HFFc6 (cell line): ENCODE measurements around the gene MAN1C1. TPM values are rescaled to one million over a fixed set of nuclear protein-coding genes. Genes with fewer than 3 reads are reported as not detected.

Experiments
- DNase-seq: peaks from one replicate; pipeline ENCODE4 v3.0.0-alpha.2; 2018
- H3K27ac Mint-ChIP-seq: 2 replicates; pipeline ENCODE4 v1.8.0; 2020; ENCODE audit warnings: mild to moderate bottlenecking, mixed read lengths
- H3K27me3 Mint-ChIP-seq: 2 replicates; pipeline ENCODE4 v1.8.0; 2021; ENCODE audit warnings: mild to moderate bottlenecking, moderate library complexity, mixed read lengths; ENCODE audit not compliant: insufficient read depth
- H3K36me3 Mint-ChIP-seq: 2 replicates; pipeline ENCODE4 v1.8.0; 2021; ENCODE audit warnings: low read depth, mixed read lengths
- H3K4me1 Mint-ChIP-seq: 2 replicates; pipeline ENCODE4 v1.8.0; 2020; ENCODE audit warnings: low read depth, mixed read lengths
- H3K4me3 Mint-ChIP-seq: 2 replicates; pipeline ENCODE4 v1.8.0; 2020; ENCODE audit warnings: mild to moderate bottlenecking, moderate library complexity, mixed read lengths
- H3K9me3 Mint-ChIP-seq: 2 replicates; pipeline ENCODE4 v1.8.0; 2020; ENCODE audit warnings: mild to moderate bottlenecking, mixed read lengths
- CTCF ChIP-seq: fragments of 200-600 bp; sonication (generic); IDR thresholded peaks from 2 replicates; pipeline ENCODE4 v1.5.0; 2021; ENCODE audit warnings: antibody characterized with exemption, mild to moderate bottlenecking
- total RNA-seq, 6 experiments: library from RNA; stranded (reverse); fragmentation: NEBNext Ultra II Directional; extraction: Animal tissue kit (Norgen Biotek cat#: 25700); gene quantifications; 2 replicates in 1 of 6; 3 replicates in 5 of 6; pipeline ENCODE4 v1.2.3, GENCODE V29; 2021

MAN1C1 gene
- total RNA-seq, 6 experiments from 2014 or later = 0.07 to 0.14 (median 0.08) TPM; not detected in 3

- H3K9me3 Mint-ChIP-seq = peaks cover 11% of the 10 kb centered on the region; the same call in 1 of the 2 replicates
- no peak for DNase-seq
- no peaks in the 10 kb centered on the region for H3K4me1 Mint-ChIP-seq
These were observed 119.5 kb downstream of the MAN1C1 start for GRCh38 chr1:25735956-25736529.

GRCh38 chr1:25737130-25737529, 120.5 kb downstream of the MAN1C1 start:
- Mint-ChIP-seq H3K27ac (no peak overlapping the region), H3K4me3 (no peak overlapping the region), H3K9me3 (peaks cover 11% of the 10 kb centered on the region; the same call in 1 of the 2 replicates), H3K36me3 (no peaks in the 10 kb centered on the region), H3K4me1 (no peaks in the 10 kb centered on the region), H3K27me3 (peaks cover 64% of the 10 kb centered on the region)
- no peak for DNase-seq
- TF ChIP-seq CTCF = no peak

More at GRCh38 chr1:25735956-25736529, 119.5 kb downstream of the MAN1C1 start:
- H3K4me3 Mint-ChIP-seq = no peak overlapping the region
- H3K27ac Mint-ChIP-seq = no peak overlapping the region
- no peaks in the 10 kb centered on the region for H3K36me3 Mint-ChIP-seq
- no peak for TF ChIP-seq CTCF
- H3K27me3 Mint-ChIP-seq = peaks cover 61% of the 10 kb centered on the region

- H3K9me3 Mint-ChIP-seq = peaks cover 11% of the 10 kb centered on the region; the same call in 1 of the 2 replicates
- H3K27me3 Mint-ChIP-seq = peaks cover 72% of the 10 kb centered on the region
- no peak for TF ChIP-seq CTCF
- no peak for DNase-seq
- no peaks in the 10 kb centered on the region for H3K4me1 Mint-ChIP-seq
- H3K27ac Mint-ChIP-seq = no peak overlapping the region
- H3K4me3 Mint-ChIP-seq = no peak overlapping the region
- no peaks in the 10 kb centered on the region for H3K36me3 Mint-ChIP-seq
These were observed 121.9 kb downstream of the MAN1C1 start for GRCh38 chr1:25738499-25738898.

- peaks cover 73% of the 10 kb centered on the region for H3K27me3 Mint-ChIP-seq
These were observed 122.8 kb downstream of the MAN1C1 start for GRCh38 chr1:25739341-25739740.

GRCh38 chr1:25740071-25740470, 123.5 kb downstream of the MAN1C1 start:
- DNase-seq = no peak
- Mint-ChIP-seq H3K4me3 (no peak overlapping the region), H3K4me1 (no peaks in the 10 kb centered on the region), H3K9me3 (peaks cover 11% of the 10 kb centered on the region; the same call in 1 of the 2 replicates), H3K27me3 (peaks cover 69% of the 10 kb centered on the region), H3K27ac (no peak overlapping the region), H3K36me3 (no peaks in the 10 kb centered on the region)
- no peak for TF ChIP-seq CTCF

More at GRCh38 chr1:25739341-25739740, 122.8 kb downstream of the MAN1C1 start:
- H3K36me3 Mint-ChIP-seq = no peaks in the 10 kb centered on the region
- H3K9me3 Mint-ChIP-seq = peaks cover 11% of the 10 kb centered on the region; the same call in 1 of the 2 replicates
- no peak overlapping the region for H3K27ac Mint-ChIP-seq
- no peaks in the 10 kb centered on the region for H3K4me1 Mint-ChIP-seq
- H3K4me3 Mint-ChIP-seq = no peak overlapping the region
- no peak for TF ChIP-seq CTCF
- no peak for DNase-seq
